BJ (cell line): ENCODE results near the gene BRMS1. TPM values are rescaled to one million over a fixed set of nuclear protein-coding genes. Genes with fewer than 3 reads are reported as not detected.
A peak's percentile ranks its signal among the peaks of the same experiment; 100 is the strongest.

Experiments
- CTCF ChIA-PET: fragments of 350-600 bp; formaldehyde crosslinking; extraction: SDS; loops from one replicate; lab custom pipeline; 2021; ENCODE audit warnings: antibody characterized with exemption, inconsistent platforms; lab: Yijun Ruan, JAX
- POLR2A ChIA-PET: fragments of 300-600 bp; sonication (Branson Sonifier 250); formaldehyde crosslinking; extraction: SDS; loops from one replicate; lab custom pipeline; 2021; ENCODE audit warnings: antibody characterized with exemption; lab: Charles Lee
- DNase-seq: peaks from one replicate; pipeline ENCODE4 v3.0.0-alpha.2; 2011; ENCODE audit warnings: low read depth
- H3K27me3 ChIP-seq: 2 replicates; pipeline ENCODE4 v1.6.0; 2011; ENCODE audit warnings: low read length; ENCODE audit not compliant: control insufficient read depth, insufficient read depth
- H3K36me3 ChIP-seq: 2 replicates; pipeline ENCODE4 v1.5.1; 2011; ENCODE audit warnings: low read length; ENCODE audit not compliant: control insufficient read depth, insufficient read depth
- H3K4me3 ChIP-seq: 2 replicates; pipeline ENCODE4 v1.5.1; 2011; ENCODE audit warnings: low read depth, mild to moderate bottlenecking, control low read depth, low read length
- polyA plus RNA-seq: library from polyadenylated mRNA; depleted of rRNA; stranded (reverse); fragments of >200 nt; gene quantifications from 2 replicates; pipeline ENCODE4 v1.2.3, GENCODE V29; 2011; rRNA removed
- small RNA-seq: library from RNA; depleted of rRNA; stranded (forward); fragments of <200 nt; gene quantifications from one replicate; pipeline ENCODE3, GENCODE V24; 2012; ENCODE audit warnings: low replicate concordance, low read depth; ENCODE audit not compliant: insufficient read length
- TF ChIP-seq, protein P1 (sequence below): IDR thresholded peaks from 2 replicates; pipeline ENCODE4 v1.5.1; 2011; ENCODE audit warnings: low read depth, mild to moderate bottlenecking, control low read depth, inconsistent platforms, low read length, moderate library complexity; ENCODE audit not compliant: insufficient read depth

Gene BRMS1
- polyA plus RNA-seq, 1 experiment, result 46.3 TPM

DNA sequence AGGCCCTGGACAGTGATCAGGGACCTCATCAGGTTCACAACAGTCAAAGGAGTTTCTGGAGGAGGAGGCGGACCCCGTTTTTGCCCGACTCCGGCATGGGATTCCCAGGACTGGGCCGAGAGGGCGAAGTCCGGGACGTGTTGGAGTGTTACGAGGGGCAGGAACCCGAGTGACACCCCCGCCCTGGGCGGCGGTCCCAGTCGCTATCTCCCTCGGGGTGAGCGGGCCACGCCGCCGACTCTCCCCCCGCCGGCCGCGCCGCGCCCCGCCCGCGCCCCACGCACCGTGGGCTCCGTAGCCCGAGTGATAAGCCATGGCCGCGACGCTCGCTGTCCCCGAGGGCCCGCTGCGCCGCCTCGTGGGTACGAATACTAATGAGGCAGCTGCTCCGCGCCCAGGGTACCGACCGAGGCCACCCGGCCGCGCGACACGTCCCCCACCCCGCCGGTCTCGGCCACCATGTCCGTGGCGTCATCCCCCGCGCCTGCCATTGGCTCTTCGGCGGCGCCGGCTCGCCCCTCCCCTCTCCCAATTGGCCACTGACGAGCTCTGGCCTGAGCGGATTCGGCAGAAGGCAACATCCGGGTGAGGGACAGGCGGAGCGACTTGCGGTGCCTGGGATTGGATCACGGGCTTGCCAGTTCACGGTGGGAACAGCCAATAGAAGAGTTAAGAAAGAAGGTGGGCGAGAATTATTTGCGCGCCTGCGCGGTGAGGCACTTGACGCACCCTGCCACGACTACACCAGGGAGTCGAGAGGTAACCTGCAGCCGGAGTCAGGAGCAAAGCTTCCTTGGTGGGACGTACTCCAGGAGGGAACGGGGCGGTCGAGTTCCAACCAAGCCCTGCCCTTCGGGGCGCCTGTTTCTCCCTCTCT lies 56.0 kb downstream of the BRMS1 start, which contains the start of gene YIF1A:
Gene YIF1A (minus strand): TSS at position 473 of the 877 bp plus-strand sequence. CDS start 158 bp downstream, at position 315.
- H3K4me3 ChIP-seq, result peak within 1 kb of the TSS; percentile 84

DNA sequence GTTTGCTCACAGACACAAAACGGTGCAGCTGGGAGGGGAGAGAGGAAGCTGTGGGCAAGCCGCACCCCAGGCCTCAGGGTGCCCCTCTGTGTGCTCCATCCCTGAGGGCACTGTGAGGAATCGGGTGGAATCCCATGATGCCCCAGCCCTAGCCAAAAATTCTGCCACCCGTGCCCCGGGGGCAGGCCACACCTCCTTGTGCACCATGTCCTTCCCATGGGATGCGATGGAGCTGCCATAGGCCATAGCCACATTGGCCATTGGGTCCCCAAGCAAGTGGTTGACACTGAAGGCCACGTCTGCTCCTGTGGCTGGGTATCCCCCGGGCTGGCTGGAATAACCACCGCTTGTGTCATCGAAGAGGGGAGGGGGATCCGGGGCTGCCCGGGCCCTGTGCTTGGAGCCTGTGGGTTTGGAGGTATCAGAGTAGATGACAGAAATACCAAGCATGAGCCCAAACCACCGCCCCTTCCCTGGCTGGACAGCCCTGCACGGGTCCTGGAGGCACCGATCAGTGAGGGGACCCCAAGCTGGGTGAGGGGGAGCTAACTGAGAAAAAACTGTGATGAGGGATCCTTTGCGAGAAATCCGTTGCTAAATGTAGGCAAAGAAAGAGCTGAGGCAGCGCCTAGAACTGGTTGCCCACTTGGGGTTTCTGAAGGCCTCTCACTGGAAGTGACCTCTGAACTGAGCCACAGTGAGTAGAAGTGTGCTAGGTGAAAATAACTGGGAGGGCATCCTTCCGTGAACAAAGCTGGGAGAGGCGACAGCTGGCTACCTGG lies 56.8 kb downstream of the BRMS1 start:
- ChIA-PET POLR2A (interaction anchor here (1.6 kb wide), 1 partner anchor 25 kb away, joined by 18 read pairs; no protein-coding TSS in a partner anchor), CTCF (interaction anchor here (1.1 to 4.5 kb wide), 8 partner anchors 11 to 133 kb away, joined by 3 to 34 read pairs (median 6); partner anchors contain the start of genes NPAS4, RAB1B and RIN1)
- no peak for DNase-seq

More for the DNA sequence above, 56.0 kb downstream of the BRMS1 start, which contains the start of gene YIF1A:
- H3K36me3 ChIP-seq, result peaks cover 10% of the 10 kb centered on the region
- ChIA-PET POLR2A (interaction anchor here (0.5 to 1.6 kb wide), 11 partner anchors 8 to 278 kb away, joined by 3 to 18 read pairs (median 3); partner anchors contain the start of gene CD248), CTCF (interaction anchor here (0.9 to 4.5 kb wide), 12 partner anchors 9 to 132 kb away, joined by 3 to 34 read pairs (median 4); partner anchors contain the start of genes NPAS4, RAB1B and RIN1)
- peak; percentile 98 for DNase-seq
- peaks cover 19% of the 10 kb centered on the region for H3K27me3 ChIP-seq
- TF ChIP-seq, protein P1, sequence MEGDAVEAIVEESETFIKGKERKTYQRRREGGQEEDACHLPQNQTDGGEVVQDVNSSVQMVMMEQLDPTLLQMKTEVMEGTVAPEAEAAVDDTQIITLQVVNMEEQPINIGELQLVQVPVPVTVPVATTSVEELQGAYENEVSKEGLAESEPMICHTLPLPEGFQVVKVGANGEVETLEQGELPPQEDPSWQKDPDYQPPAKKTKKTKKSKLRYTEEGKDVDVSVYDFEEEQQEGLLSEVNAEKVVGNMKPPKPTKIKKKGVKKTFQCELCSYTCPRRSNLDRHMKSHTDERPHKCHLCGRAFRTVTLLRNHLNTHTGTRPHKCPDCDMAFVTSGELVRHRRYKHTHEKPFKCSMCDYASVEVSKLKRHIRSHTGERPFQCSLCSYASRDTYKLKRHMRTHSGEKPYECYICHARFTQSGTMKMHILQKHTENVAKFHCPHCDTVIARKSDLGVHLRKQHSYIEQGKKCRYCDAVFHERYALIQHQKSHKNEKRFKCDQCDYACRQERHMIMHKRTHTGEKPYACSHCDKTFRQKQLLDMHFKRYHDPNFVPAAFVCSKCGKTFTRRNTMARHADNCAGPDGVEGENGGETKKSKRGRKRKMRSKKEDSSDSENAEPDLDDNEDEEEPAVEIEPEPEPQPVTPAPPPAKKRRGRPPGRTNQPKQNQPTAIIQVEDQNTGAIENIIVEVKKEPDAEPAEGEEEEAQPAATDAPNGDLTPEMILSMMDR, result no peak

More for the DNA sequence above, 56.8 kb downstream of the BRMS1 start:
- H3K27me3 ChIP-seq, result peaks cover 13% of the 10 kb centered on the region
- H3K4me3 ChIP-seq, result peak overlapping the region; percentile 84
- TF ChIP-seq, protein P1, result no peak
- H3K36me3 ChIP-seq, result peaks cover 10% of the 10 kb centered on the region

Small RNA genes lying within 50 kb of the gene (small RNA-seq; reads per million reads assigned to genes)
- not detected for gene RF00017
- gene RNU1-84P, result 6.5 reads per million, percentile 69 among the genes with 10 or more reads in this experiment

Other genes with a start within 250 kb of the BRMS1 start
- gene KLC2, start 87.4 kb downstream of the BRMS1 start, polyA plus RNA-seq, result 9.8 and 16.3 TPM in 2 replicates
- 170 and 251 TPM in 2 replicates for gene RAB1B, start 76.5 kb downstream of the BRMS1 start, polyA plus RNA-seq
- gene CNIH2, start 66.9 kb downstream of the BRMS1 start, polyA plus RNA-seq, result 0.75 and 1.2 TPM in 2 replicates
- gene YIF1A, start 56.0 kb downstream of the BRMS1 start, polyA plus RNA-seq, result 151 and 228 TPM in 2 replicates
- 0.15 TPM in 1 of 2 replicates, not detected in the other for gene TMEM151A, start 53.2 kb downstream of the BRMS1 start, polyA plus RNA-seq
- gene CD248, start 28.1 kb downstream of the BRMS1 start, polyA plus RNA-seq, result 83.0 and 180 TPM in 2 replicates
- 6.3 and 9.2 TPM in 2 replicates for gene RIN1, start 8.7 kb downstream of the BRMS1 start, polyA plus RNA-seq
- 12.7 and 16.8 TPM in 2 replicates for gene B4GAT1, start 2.5 kb upstream of the BRMS1 start, polyA plus RNA-seq
- 0.21 and 0.48 TPM in 2 replicates for gene SLC29A2, start 26.7 kb upstream of the BRMS1 start, polyA plus RNA-seq
- gene NPAS4, start 75.9 kb upstream of the BRMS1 start, polyA plus RNA-seq, result 0.43 and 0.72 TPM in 2 replicates
- 52.7 and 54.5 TPM in 2 replicates for gene MRPL11, start 93.7 kb upstream of the BRMS1 start, polyA plus RNA-seq
- gene PELI3, start 121.8 kb upstream of the BRMS1 start, polyA plus RNA-seq, result 4.9 and 8.0 TPM in 2 replicates
- 49.5 and 85.2 TPM in 2 replicates for gene DPP3, start 135.3 kb upstream of the BRMS1 start, polyA plus RNA-seq
- gene BBS1, start 165.5 kb upstream of the BRMS1 start, polyA plus RNA-seq, result 24.0 and 31.1 TPM in 2 replicates
- 9.1 and 11.9 TPM in 2 replicates for gene ZDHHC24, start 200.9 kb upstream of the BRMS1 start, polyA plus RNA-seq
- gene ACTN3, start 201.8 kb upstream of the BRMS1 start, polyA plus RNA-seq, result not detected in 2 replicates
- gene CTSF, start 223.5 kb upstream of the BRMS1 start, polyA plus RNA-seq, result 30.4 and 44.0 TPM in 2 replicates
- gene CCDC87, start 248.0 kb upstream of the BRMS1 start, polyA plus RNA-seq, result 0.12 and 0.15 TPM in 2 replicates
- 23.9 and 36.4 TPM in 2 replicates for gene CCS, start 248.1 kb upstream of the BRMS1 start, polyA plus RNA-seq